ENCODE data around the gene GPATCH1. TPM values are rescaled to one million over a fixed set of nuclear protein-coding genes. Genes with fewer than 3 reads are reported as not detected.

GPATCH1 gene
- total RNA-seq, 2 experiments from 2014 or later, result 9.8 to 10.7 TPM

- no peaks in the 10 kb centered on the region for H3K36me3 ChIP-seq (ENCODE audit: insufficient read depth, low read length)
- no peak overlapping the region for H3K27ac ChIP-seq (ENCODE audit: low read depth, low read length, poor library complexity, severe bottlenecking)
- H2AFZ ChIP-seq (ENCODE audit: low read length), result no peak overlapping the region
- H4K20me1 ChIP-seq (ENCODE audit: insufficient read depth, low read length), result no peaks in the 10 kb centered on the region
- peaks cover 8% of the 10 kb centered on the region; the same call in 1 of the 2 replicates for H3K79me2 ChIP-seq (ENCODE audit: insufficient read depth, low read depth, low read length)
- no peak overlapping the region; the same call in 1 of the 2 replicates for H3K4me2 ChIP-seq (ENCODE audit: low read length)
- H3K9me3 ChIP-seq (ENCODE audit: low read length), result peaks cover 8% of the 10 kb centered on the region; the same call in 1 of the 2 replicates
- no peaks in the 10 kb centered on the region for H3K9me2 ChIP-seq (ENCODE audit: insufficient read depth, low read length)
- ChIA-PET CTCF (ENCODE audit: unreplicated experiment) (no interaction called here), POLR2A (no interaction called here)
- DNase-seq (ENCODE audit: low spot score), result no peak
- TF ChIP-seq, protein P1, sequence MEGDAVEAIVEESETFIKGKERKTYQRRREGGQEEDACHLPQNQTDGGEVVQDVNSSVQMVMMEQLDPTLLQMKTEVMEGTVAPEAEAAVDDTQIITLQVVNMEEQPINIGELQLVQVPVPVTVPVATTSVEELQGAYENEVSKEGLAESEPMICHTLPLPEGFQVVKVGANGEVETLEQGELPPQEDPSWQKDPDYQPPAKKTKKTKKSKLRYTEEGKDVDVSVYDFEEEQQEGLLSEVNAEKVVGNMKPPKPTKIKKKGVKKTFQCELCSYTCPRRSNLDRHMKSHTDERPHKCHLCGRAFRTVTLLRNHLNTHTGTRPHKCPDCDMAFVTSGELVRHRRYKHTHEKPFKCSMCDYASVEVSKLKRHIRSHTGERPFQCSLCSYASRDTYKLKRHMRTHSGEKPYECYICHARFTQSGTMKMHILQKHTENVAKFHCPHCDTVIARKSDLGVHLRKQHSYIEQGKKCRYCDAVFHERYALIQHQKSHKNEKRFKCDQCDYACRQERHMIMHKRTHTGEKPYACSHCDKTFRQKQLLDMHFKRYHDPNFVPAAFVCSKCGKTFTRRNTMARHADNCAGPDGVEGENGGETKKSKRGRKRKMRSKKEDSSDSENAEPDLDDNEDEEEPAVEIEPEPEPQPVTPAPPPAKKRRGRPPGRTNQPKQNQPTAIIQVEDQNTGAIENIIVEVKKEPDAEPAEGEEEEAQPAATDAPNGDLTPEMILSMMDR (conservative IDR thresholded peaks at IDR 0.05; ENCODE audit: low read length), result no peak
- no peak for TF ChIP-seq EZH2phosphoT487 (IDR thresholded peaks at IDR 0.05; ENCODE audit: borderline replicate concordance, low read depth, low read length)
- intact Hi-C loops (cut with micrococcal nuclease; ENCODE audit: unreplicated experiment), result loop anchor here (10.0 kb wide), 1 partner anchor 497 kb away; the partner anchor contains the start of genes ANKRD27 and RGS9BP
- BruUV-seq (replicated peaks), result no TSS peak
- no peak overlapping the region for H3K4me3 ChIP-seq (ENCODE audit: low read depth, low read length, poor library complexity, severe bottlenecking)
- H3K4me1 ChIP-seq (ENCODE audit: insufficient read depth, low read length, poor library complexity, severe bottlenecking), result peaks cover 9% of the 10 kb centered on the region
Observed at GRCh38 chr19:33171916-33172359, 91.0 kb downstream of the GPATCH1 start.

DNA sequence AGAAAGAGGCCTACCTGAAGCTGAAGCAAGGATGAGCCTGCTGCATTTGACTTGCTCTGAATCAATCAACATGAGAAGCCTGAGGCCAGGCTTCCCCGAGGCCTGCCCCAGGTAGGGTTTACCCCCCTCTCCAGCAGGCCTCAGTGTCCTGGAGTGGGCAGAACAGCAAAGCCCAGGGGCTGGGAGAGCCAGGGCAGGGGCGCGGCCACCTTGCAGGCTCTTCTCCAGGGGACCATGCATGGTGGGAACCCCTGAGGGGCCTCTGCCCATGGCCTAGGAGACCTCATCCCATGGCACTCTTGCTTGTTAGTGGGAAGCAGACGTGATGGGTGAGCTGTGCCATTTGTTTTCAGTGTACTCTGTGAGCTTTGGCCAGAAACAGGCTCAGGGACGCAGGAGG lies 93.2 kb downstream of the GPATCH1 start:
- no peak overlapping the region for H2AFZ ChIP-seq (ENCODE audit: low read length)
- no peaks in the 10 kb centered on the region for H3K9me2 ChIP-seq (ENCODE audit: insufficient read depth, low read length)
- intact Hi-C loops (cut with micrococcal nuclease; ENCODE audit: unreplicated experiment), result loop anchor here (10.0 kb wide), 1 partner anchor 499 kb away; the partner anchor contains the start of genes ANKRD27 and RGS9BP
- BruUV-seq (replicated peaks), result no TSS peak
- H3K79me2 ChIP-seq (ENCODE audit: insufficient read depth, low read depth, low read length), result peaks cover 8% of the 10 kb centered on the region; the same call in 1 of the 2 replicates
- no peaks in the 10 kb centered on the region for H3K36me3 ChIP-seq (ENCODE audit: insufficient read depth, low read length)
- peaks cover 17% of the 10 kb centered on the region for H3K4me1 ChIP-seq (ENCODE audit: insufficient read depth, low read length, poor library complexity, severe bottlenecking)
- DNase-seq (ENCODE audit: low spot score), result no peak
- POLR2A ChIA-PET, result interaction anchor here (0.6 kb wide), 1 partner anchor 621 kb away, joined by 3 read pairs; no protein-coding TSS in a partner anchor
- H3K4me2 ChIP-seq (ENCODE audit: low read length), result no peak overlapping the region
- no peak overlapping the region for H3K4me3 ChIP-seq (ENCODE audit: low read depth, low read length, poor library complexity, severe bottlenecking)
- H3K9me3 ChIP-seq (ENCODE audit: low read length), result no peaks in the 10 kb centered on the region; the same call in 1 of the 2 replicates
- H3K27ac ChIP-seq (ENCODE audit: low read depth, low read length, poor library complexity, severe bottlenecking), result no peak overlapping the region
- TF ChIP-seq, protein P1 (conservative IDR thresholded peaks at IDR 0.05; ENCODE audit: low read length), result no peak
- TF ChIP-seq EZH2phosphoT487 (IDR thresholded peaks at IDR 0.05; ENCODE audit: borderline replicate concordance, low read depth, low read length), result no peak
- H4K20me1 ChIP-seq (ENCODE audit: insufficient read depth, low read length), result no peaks in the 10 kb centered on the region
- CTCF ChIA-PET (ENCODE audit: unreplicated experiment), result no interaction called here

GRCh38 chr19:33175156-33175782 lies 94.3 kb downstream of the GPATCH1 start:
- no peaks in the 10 kb centered on the region for H3K9me3 ChIP-seq (ENCODE audit: low read length)
- peaks cover 17% of the 10 kb centered on the region for H3K4me1 ChIP-seq (ENCODE audit: insufficient read depth, low read length, poor library complexity, severe bottlenecking)
- BruUV-seq (replicated peaks), result no TSS peak
- TF ChIP-seq EZH2phosphoT487 (IDR thresholded peaks at IDR 0.05; ENCODE audit: borderline replicate concordance, low read depth, low read length), result no peak
- TF ChIP-seq, protein P1 (conservative IDR thresholded peaks at IDR 0.05; ENCODE audit: low read length), result no peak
- H3K9me2 ChIP-seq (ENCODE audit: insufficient read depth, low read length), result no peaks in the 10 kb centered on the region
- no peak for DNase-seq (ENCODE audit: low spot score)
- intact Hi-C loops (cut with micrococcal nuclease; ENCODE audit: unreplicated experiment), result loop anchor here (5.0 to 10.0 kb wide), 3 partner anchors 500 to 833 kb away; partner anchors contain the start of genes ANKRD27, PDCD5 and RGS9BP
- H3K36me3 ChIP-seq (ENCODE audit: insufficient read depth, low read length), result no peaks in the 10 kb centered on the region
- ChIA-PET CTCF (ENCODE audit: unreplicated experiment) (no interaction called here), POLR2A (interaction anchor here (1.2 kb wide), 1 partner anchor 199 kb away, joined by 4 read pairs; no protein-coding TSS in a partner anchor)
- H3K4me2 ChIP-seq (ENCODE audit: low read length), result peak overlapping the region; percentile 79
- H4K20me1 ChIP-seq (ENCODE audit: insufficient read depth, low read length), result no peaks in the 10 kb centered on the region
- H3K4me3 ChIP-seq (ENCODE audit: low read depth, low read length, poor library complexity, severe bottlenecking), result peak overlapping the region; percentile 85
- H3K79me2 ChIP-seq (ENCODE audit: insufficient read depth, low read depth, low read length), result peaks cover 8% of the 10 kb centered on the region; the same call in 1 of the 2 replicates
- H3K27ac ChIP-seq (ENCODE audit: low read depth, low read length, poor library complexity, severe bottlenecking), result no peak overlapping the region
- H2AFZ ChIP-seq (ENCODE audit: low read length), result no peak overlapping the region

All from OCI-LY7 (cell line).